ENCODE results near the gene LY86. TPM values are rescaled to one million over a fixed set of nuclear protein-coding genes. Genes with fewer than 3 reads are reported as not detected.

Gene LY86
- total RNA-seq, 1 experiment from 2014 or later, result not detected

- no peak for DNase-seq (ENCODE audit: low read depth)
Observed at GRCh38 chr6:6570929-6571671, 17.4 kb upstream of the LY86 start.

- DNase-seq (ENCODE audit: low read depth), result no peak
Observed at GRCh38 chr6:6575143-6575542, 13.4 kb upstream of the LY86 start.

GRCh38 chr6:6577735-6578134 is 10.8 kb upstream of the LY86 start:
- no peak for DNase-seq (ENCODE audit: low read depth)

- no peak for DNase-seq (ENCODE audit: low read depth)
Observed at GRCh38 chr6:6579281-6579680, 9.2 kb upstream of the LY86 start.

GRCh38 chr6:6580225-6580856 is 8.2 kb upstream of the LY86 start:
- no peak for DNase-seq (ENCODE audit: low read depth)

- no peak for DNase-seq (ENCODE audit: low read depth)
Observed at GRCh38 chr6:6581054-6581453, 7.5 kb upstream of the LY86 start.

- no peak for DNase-seq (ENCODE audit: low read depth)
Observed at GRCh38 chr6:6582131-6582530, 6.4 kb upstream of the LY86 start.

GRCh38 chr6:6583836-6584235 is 4.7 kb upstream of the LY86 start:
- no peak for DNase-seq (ENCODE audit: low read depth)

- no peak for DNase-seq (ENCODE audit: low read depth)
Observed at GRCh38 chr6:6584310-6585002, 4.1 kb upstream of the LY86 start.

GRCh38 chr6:6585003-6585311 is 3.6 kb upstream of the LY86 start:
- DNase-seq (ENCODE audit: low read depth), result no peak

GRCh38 chr6:6586167-6586566 is 2.4 kb upstream of the LY86 start:
- no peak for DNase-seq (ENCODE audit: low read depth)

- no peak for DNase-seq (ENCODE audit: low read depth)
Observed at GRCh38 chr6:6586671-6587526, 1.6 kb upstream of the LY86 start.

GRCh38 chr6:6587696-6588063 is 840 bp upstream of the LY86 start:
- DNase-seq (ENCODE audit: low read depth), result no peak

GRCh38 chr6:6588924-6589709 is 597 bp downstream of the LY86 start:
- no peak for DNase-seq (ENCODE audit: low read depth)

GRCh38 chr6:6590530-6590929 is 2.0 kb downstream of the LY86 start:
- no peak for DNase-seq (ENCODE audit: low read depth)

GRCh38 chr6:6591778-6592465 is 3.4 kb downstream of the LY86 start:
- DNase-seq (ENCODE audit: low read depth), result no peak

- no peak for DNase-seq (ENCODE audit: low read depth)
Observed at GRCh38 chr6:6592826-6593475, 4.4 kb downstream of the LY86 start.

- no peak for DNase-seq (ENCODE audit: low read depth)
Observed at GRCh38 chr6:6593867-6594468, 5.4 kb downstream of the LY86 start.

- no peak for DNase-seq (ENCODE audit: low read depth)
Observed at GRCh38 chr6:6595025-6595424, 6.5 kb downstream of the LY86 start.

- DNase-seq (ENCODE audit: low read depth), result peak; percentile 33
Observed at GRCh38 chr6:6595952-6596351, 7.4 kb downstream of the LY86 start.
